HG02798 (cell line): Measurements from ENCODE around the gene TRPM1.

ENCODE experiments used
- ATAC-seq: cut with Tn5 transposase; IDR thresholded peaks from one replicate; pipeline ENCODE4 v1.9.1; 2021; ENCODE audit warnings: mild to moderate bottlenecking; ENCODE audit not compliant: unreplicated experiment, poor library complexity

The TRPM1 gene

DNA sequence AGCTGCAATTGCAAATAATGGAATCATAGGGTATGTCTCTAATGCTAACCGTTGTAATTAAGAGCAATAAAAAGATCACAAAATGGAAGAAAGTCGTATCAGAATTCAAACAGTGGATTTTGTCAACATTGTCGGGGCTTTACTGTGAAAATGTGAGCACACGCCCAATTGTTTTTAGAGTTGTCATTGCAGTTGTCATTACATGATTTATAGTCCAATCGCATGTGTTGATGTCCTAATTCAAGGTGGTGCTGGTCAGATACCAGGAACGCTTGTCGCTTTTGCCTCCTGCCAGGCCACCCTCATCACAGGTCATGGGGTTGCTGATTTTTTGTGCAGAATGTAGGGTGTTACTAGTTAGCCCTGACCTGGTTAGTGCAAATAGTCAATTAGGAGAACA is 16.2 kb downstream of the TRPM1 start:
- ATAC-seq, result no peak

DNA sequence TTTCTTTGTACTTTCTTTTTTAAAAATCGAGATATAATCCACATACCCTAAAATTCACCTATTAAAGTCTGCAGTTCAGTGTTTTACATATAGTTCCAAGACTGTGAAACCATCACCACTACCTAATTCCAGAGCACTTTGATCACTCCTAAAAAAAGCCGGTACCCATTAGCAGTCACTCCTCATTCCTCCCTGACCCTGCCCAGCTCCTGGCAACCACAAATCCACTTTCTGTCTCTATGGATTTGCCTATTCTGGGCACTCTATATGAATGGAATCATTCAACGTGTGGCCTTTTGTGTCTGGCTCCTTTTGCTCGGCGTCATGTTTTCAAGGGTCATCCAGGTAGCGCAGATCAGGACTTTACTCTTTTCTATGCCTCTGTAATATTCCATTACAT is 17.3 kb downstream of the TRPM1 start:
- ATAC-seq, result no peak

DNA sequence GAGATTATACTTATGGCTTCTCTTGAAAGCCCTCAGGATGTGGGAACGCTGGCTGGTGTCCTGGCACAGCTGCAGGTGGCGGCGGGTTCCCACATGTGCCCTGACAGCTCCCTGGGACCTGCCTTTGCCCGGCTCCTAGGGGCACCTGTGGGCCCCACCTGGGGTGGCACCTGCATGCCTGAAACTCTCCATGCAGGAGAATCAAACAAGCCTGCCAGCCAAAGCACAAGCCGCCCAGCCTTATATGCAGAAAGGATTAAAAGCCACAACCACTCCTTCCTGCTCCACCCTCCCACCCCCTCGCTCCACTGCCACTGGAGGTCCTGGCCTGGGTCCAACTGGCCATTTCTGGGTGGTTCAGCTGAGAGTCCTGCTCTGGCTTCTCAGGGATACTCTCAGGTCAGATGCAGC is 18.1 kb downstream of the TRPM1 start:
- ATAC-seq, result no peak

DNA sequence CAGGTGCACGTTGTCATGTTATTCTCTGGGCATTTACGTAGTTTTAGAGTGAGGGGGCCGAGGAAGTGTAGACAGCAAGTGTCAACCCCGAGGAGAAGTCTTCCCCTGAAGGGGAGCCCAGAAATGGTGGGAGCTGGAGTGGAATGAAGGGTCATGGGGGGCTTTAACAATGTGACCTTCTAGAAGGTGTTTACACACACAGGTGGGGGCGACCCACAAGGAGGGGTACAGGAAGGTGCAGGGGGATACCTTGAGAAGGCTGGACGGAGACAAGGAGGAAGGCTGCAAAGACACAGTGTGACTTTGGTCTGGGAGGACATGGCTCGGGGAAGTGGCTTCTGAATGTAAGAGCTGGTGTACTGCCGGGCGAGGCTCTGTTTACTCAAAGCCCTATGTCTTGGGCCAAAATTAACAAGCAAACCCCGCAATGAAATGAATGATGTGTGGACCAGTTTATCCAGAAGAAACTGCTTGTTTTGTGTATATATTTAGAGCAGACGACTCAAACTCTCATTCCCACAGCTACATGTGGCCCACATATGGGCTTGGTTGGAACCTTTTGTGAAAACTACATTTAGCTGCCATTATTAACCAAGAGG is 18.7 kb downstream of the TRPM1 start:
- no peak for ATAC-seq

DNA sequence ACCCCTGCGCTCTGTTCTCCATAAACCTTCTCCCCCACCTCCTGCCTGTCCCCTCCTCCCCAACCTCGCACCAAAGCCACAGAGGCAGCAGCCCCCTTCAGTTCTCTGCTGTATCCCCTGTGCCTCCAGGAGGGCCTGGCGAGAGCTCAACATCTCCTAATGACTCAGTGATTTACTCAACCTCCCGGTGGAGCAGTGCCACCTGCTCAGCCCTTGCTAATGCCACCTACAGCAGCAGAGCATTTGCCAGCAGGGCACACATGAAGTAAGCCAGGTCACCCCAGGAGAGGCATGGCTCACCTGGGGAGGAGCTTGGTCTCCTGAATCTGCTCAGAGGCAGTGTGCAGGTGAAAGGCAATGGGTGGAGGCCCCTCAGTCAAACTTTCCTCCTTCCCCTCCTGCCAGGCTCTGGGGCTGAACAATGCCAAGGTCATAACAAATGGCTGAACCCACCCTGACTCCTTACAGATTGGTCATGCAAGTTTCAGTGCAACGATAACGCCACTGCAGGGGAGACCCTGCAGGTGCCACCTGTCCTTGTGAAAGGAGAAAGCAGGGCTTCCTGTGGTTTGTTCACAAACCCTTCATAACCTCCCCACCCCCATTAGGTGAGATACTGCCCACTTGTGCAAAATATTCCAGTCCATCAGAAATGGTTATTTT is 19.8 kb downstream of the TRPM1 start:
- ATAC-seq, result no peak

DNA sequence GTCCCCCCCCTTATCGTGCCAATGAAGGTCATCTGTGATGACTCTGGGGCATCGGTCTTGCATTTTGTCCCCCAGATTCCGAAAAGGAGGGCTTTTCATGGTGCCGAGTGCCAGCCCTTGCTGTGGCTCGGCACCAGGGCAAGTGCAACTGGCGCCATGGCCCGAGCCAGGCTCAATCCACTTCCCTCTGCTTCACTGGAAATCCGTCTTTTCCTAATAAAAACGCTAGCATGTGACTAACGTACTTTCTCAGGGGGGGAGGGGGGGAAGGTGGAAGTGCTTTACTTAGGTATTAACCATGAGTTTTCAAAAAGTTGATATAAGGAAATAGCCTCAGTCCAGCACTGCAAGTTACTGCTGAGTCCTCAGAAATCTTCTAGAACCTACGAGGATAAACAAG is 20.5 kb downstream of the TRPM1 start:
- ATAC-seq, result no peak

DNA sequence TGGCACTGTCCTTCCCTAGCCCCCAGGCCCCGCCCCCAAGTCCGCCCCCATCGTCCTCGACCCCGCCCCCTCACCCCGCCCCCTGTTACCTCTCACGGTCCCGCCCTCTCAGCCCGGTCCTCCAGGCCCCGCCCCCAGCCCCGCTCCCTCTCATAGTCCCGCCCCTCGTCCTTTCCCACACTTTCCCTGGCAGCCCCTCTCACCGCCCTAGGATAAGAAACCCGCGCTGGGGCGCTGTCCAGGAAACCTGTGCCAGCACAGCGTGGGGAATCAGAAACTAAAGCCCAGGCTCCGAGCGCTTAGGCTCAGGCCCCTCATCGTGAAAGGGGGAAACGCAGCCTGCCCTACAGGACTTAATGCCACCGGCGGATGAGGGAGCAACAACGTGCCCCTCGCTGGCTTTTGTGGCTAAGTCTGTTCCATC is 20.9 kb downstream of the TRPM1 start:
- ATAC-seq, result no peak

DNA sequence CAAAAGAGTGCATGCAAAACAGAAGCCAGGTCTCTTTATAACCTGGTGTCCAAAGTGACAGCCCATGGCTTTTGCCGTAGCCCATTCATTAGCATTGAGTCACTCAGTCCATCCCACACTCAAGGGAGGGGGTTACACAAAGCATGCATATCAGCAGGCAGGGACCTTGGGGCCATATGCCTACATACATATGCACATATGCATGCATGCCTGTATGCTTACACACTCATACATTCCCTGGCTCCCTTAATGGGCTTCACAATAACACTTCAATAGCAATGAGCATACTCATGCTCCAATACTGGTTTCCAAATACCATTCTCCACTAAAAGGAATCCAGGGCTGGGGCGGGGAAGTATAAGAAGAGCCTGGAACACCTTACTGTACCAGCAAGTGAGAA is 22.0 kb downstream of the TRPM1 start:
- ATAC-seq, result no peak

DNA sequence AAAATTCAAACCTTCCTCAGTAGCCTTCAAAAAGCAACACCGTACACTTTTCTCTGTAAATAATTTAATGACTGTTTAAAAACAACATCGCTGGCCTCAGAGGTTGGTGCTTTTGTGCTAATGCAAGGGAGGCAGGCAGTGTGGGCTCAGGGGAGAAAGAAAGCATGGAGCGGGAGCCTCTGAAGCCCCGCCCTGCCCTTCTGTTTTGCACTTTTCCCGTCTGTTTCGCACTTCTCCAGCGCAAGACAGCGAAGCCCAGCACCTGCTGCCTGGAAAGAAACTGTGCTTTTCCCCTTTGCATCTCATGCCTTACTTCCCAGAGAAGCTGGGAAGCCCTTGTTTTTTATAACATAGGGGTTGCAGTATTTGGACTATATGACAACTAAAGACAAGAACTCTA is 23.1 kb downstream of the TRPM1 start:
- no peak for ATAC-seq

DNA sequence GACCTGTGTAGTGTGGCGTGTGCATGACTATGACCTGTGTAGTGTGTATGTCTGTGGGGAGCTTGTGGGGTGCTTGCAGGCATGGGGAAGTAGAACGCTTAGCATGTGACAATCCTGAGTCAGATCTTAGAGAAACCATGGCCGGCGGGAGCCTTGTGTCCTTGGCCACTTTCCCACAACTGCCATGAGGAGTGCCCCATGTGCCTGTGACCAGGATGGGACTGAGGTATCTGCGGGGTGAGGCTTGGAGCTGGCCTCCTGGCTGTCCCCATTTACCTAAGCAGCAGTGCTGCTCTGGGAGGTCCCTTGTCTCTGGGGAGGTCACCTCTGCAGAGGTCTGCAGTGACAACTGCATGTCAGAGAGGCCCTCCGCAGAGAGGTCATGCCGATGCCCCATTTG is 23.6 kb downstream of the TRPM1 start:
- ATAC-seq, result no peak

DNA sequence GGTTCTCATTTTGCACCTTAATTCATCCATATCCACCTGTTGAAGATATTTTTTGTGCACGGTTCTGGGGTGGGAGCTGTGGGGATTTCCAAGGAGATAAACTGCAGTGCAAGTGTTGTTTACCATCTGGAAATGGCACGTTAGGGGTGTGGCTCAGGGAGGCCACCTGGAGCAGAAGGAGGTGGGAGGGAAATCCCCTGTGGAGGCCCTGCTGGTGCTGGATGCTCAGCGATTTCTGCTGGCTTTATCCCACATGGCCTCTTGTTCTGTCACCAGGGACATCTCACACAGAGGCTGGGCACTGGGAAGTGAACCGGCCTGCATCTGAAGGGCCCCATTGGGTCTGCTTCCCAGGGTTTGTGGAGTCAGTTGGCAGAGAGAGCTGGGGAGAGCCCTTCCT is 24.3 kb downstream of the TRPM1 start:
- ATAC-seq, result no peak

DNA sequence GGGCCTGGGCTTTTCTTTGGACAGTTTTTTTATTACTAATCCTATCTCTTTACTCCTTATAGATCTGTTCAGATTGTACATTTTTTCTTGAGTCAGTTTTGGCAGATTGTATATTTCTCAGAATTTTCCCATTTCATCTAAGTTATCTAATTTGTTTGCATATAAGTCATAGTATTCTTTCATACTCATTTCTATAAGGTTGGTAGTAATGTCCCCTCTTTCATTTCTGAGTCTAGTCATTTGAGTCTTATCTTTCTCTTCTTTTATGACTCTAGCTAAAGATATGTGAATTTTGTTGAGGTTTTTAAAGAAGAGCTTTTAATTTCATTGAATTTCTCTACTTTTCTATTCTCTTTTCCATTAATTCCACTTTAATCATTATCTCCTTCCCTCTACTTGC is 27.2 kb downstream of the TRPM1 start:
- ATAC-seq, result no peak

DNA sequence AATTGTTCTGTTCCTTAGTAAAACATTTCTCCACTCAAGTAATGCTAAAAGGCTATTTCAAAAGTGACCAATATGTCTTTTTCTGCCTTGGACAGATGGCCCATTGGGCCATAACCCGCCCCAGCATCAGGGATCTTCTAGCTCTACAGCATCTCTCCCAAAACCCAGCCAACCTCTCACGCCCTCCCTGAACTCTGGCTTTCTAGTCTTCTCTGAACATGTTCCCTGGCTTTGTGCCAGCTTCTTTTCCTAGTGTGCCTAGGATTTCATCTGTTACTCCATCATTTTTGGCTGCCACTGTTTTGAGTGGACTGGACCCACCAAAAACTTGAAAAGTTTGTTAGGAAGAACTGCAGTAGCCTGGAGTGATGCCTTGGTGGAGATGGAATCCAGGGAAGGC is 30.7 kb downstream of the TRPM1 start:
- no peak for ATAC-seq

DNA sequence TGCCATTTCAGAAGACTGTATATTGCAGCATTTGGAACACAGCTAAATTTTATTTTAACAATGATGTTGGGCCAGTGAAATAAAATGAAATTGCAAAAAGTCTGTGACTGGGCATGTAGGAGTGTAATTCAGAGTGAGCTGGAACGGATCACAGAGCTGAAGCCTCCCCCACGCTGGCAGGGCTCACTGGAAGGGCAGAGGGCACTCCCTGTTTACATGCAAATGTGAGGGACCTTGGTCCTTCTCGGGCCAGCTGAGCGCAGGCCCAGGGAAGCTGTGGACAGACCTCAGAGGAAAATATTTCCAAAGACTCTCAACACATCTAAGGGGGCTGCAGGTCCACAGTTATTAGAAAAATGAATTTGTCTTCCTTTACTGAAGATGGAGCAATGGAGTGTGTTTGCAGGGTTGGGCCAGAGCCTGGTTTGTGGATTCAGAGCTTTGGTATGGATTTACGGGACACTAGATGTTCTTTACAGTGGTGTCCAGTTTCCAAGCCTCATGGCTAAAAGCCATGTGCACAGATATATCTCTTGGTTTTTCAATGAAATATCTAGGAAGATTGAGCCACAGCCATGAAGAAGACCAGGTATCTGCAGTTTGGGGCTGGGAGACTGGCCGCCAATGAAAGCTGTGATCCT is 32.0 kb downstream of the TRPM1 start:
- no peak for ATAC-seq

DNA sequence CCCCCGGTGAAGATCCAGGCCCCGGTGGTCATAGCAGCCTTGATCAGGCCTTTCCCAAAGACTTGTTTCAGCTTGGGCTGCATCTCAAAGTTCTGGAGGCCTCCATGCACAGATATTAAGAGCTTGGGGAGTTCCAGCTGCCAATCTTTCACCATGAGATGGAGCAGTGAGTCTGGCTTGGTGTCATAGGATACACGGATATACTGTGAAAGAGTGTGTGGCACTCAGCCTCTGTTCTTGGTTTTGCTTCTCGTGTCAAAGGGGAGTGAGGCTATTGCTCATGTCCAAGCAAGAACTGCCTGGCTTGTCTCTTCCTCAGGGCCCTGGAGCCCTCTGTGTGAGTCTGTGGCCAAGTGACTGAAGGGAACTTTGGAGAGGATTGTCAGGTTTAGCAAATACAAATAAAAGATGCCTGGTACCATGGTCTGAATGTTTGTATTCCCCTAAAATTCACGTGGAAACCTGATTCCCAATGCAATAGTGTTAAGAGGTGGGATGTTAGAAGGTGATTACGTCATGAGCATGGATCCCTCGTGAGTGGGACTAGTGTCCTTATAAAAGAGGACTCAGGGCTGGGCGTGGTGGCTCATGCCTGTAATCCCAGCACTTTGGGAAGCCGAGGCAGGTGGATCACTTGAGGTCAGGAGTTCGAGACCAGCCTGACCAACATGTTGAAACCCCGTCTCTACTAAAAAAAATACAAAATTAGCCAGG is 33.5 kb downstream of the TRPM1 start:
- no peak for ATAC-seq

DNA sequence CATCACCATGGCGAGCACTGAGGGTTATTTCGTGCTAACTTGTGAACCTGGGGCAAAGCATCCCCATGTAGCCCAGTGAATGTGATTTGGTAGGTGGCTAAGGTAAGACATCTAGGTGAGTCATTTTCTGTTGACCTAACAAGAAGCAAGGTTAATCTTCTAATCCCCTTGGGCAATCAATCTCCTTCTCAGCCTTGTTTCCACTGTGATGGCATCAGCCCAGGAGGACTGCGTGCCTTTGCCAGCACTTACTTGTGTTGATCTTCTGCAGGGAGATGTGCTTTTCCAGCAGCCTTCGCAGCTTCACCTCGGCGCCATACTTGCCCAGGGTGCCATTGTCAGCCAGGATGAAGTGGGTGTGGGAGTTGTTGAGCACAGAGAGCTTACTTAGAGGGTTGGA is 35.7 kb downstream of the TRPM1 start:
- no peak for ATAC-seq

DNA sequence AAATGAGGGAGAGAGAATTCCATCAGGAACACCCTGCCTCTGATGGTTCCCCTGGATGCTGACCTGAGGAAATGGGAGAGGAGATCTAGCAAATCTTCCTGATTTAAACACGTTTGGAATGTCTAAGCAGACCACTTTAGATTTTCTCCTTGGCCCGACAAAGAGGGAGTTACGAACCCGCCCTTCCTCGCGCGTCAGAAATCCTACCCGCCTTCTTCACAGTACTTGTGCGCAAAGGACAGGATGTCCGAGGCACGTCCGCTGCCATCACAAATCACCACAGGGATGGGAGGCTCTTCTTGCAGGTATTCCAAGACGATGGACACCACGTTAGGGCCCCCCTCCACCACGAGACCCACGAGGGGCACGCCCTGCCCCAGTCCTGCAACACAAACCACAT is 38.6 kb downstream of the TRPM1 start:
- ATAC-seq, result no peak

DNA sequence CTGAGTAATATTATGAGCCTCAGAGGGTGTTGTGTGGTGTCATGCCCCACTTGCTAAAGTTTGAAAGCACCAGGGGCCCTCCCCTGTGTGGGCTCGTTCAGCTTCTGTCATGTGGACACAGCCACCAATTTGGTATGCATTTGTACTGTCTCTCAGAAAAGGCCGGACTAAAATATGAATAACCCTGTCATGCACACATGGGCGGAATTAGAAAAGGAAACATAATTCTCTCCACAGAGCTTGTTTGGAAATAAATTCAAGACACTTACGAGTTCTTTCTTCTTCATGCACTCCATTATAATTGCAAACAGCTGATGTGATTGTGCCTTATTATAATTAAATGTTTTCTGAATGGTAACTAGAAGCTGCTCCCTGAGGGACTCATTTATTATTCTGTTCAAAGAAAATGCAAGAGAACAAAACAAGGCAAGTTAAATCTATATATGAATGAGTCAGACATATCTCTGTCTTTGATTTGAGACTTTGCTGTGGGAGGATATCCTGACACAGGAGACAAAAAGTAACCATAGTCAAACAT is 39.1 kb downstream of the TRPM1 start:
- ATAC-seq, result no peak

DNA sequence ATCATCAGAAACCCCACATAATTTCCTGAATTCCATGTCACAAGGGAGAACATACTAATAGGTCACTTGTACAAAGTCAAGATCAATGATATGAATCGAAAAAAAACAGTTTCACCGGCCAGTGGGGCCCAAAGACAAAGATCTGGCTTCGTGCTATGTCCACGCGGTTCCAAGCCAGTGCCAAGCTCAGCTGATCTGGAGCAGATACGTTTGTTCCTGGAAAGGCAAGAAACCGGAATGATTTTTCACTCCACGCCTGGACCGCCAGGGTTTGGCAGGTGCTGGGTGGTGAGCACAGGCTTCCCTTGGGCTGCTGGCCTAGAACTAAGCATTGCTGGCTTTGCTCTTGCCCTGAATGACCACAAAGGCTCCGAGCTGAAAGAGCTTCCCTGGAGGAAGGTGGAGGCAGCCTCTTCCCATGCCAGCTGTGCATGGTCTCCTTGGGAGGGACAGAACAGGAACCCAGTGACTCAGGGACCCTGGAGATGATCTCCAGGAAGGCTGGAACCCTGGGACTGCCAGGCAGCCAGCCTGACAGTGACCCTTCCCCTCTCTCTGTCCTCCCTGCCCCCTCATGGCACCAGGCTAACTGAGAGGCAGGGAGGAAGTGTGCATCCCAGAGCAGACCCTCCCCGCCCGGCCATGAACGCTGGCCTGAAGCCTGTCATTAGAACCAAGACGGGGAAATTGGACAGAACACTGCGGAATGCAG is 40.9 kb downstream of the TRPM1 start:
- no peak for ATAC-seq

DNA sequence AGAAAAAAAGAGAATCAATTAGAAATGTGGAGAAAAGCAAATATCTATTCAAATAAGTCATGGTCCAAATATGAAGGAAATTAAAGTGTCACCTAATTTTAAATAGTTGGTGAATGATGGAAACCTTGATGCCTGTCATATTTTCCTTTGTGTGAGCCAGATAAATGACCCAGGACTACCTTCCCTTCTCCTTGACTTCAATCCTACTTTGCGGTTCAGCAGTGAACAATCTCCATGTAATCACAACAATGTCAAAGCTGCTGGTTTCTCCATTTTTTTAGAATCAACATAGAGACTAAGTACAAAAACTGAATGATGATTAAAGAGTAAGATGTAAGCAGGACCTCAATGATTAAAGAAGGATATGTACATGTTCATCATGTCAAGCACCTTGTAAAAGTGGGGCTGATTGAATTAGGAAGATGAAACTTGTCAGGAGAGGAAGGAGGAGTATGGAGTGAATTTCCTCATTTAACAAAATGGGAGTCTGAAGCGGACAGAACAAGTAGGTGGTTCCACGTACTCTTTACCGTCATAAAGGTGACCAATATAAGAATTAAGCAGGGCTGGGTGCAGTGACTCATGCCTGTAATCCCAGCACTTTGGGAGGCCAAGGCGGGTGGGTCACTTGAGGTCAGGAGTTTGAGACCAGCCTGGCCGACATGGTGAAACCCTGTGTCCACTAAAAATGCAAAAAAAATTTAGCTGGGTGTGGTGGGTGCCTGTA is 43.1 kb downstream of the TRPM1 start:
- ATAC-seq, result no peak
